GM18511 (cell line): ENCODE results near the gene IL15RA.
"Not testable (repeated sequence)": the region's sequence is repeated elsewhere in the genome, so short reads cannot be mapped to it uniquely, and the experiment has no call there.

Experiments used
- ATAC-seq: cut with Tn5 transposase; IDR thresholded peaks from one replicate; pipeline ENCODE4 v1.9.1; 2021; ENCODE audit warnings: mild to moderate bottlenecking, moderate library complexity; ENCODE audit not compliant: unreplicated experiment

IL15RA gene

DNA sequence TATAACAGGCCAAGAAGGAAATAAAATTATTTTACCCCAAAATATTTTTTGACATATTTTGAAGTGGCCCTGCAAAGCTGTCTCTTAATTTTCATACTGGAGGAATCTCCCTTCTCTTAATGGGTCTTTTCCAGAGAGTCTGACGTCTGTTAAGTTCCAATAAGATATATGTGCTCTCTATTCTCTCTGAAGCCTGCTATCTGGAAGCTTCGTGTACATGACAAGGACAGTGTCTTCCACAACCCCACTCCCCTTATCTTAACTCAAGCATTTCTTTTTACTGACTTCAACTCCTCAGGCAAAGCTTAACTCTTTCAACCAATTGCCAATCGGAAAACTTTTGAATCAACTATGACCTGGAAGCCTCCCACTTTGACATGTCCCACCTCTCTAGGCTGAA is 29.2 kb upstream of the IL15RA start:
- no peak for ATAC-seq

DNA sequence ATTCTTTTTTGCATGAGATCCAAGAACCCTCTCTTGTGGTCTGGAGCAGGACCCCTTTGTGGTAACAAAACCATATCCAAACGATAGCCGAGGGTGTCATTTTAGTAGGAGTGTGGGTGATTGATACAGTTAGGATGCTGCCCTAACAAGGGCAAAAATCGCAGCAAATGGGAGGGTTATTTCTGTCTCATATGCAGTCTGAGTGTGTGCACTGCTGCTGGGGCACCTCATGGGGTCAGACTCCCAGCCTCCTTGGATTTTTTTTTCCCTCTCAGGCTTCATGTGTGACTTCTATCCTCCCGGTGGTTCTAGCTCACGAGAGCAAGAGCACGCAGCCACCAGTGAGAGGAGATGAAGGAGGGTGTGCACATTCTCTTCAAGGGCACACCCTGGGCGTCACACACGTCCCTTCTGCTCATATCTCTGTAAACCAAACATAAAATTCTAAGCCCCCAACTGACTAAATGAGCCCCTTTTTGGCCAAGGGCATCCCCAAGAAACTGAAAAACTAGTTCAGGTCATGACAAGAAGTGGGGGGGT is 28.6 kb upstream of the IL15RA start:
- ATAC-seq: no peak

DNA sequence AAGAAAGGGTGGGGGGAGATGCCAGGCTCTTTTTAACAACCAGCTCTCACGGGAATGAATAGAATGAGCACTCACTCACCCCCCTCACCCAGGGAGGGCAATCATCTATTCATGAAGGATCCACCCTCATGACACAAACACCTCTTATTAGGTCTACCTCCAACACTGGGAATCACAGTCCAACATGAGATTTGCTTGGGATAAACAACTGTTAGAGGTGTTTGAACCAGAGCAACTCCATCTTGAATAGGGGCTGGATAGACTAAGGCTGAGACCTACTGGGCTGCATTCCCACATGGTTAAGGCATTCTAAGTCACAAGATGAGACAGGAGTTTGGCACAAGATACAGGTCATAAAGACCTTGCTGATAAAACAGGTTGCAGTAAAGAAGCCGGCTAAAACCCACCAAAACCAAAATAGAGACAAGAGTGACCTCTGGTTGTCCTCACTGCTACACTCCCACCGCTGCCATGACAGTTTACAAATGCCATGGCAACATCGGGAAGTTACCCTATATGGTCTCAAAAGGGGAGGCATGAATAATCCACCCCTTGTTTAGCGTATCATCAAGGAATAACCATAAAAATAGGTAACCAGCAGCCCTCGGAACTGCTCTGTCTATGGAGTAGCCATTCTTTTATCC is 27.9 kb upstream of the IL15RA start:
- not testable (repeated sequence) for ATAC-seq

DNA sequence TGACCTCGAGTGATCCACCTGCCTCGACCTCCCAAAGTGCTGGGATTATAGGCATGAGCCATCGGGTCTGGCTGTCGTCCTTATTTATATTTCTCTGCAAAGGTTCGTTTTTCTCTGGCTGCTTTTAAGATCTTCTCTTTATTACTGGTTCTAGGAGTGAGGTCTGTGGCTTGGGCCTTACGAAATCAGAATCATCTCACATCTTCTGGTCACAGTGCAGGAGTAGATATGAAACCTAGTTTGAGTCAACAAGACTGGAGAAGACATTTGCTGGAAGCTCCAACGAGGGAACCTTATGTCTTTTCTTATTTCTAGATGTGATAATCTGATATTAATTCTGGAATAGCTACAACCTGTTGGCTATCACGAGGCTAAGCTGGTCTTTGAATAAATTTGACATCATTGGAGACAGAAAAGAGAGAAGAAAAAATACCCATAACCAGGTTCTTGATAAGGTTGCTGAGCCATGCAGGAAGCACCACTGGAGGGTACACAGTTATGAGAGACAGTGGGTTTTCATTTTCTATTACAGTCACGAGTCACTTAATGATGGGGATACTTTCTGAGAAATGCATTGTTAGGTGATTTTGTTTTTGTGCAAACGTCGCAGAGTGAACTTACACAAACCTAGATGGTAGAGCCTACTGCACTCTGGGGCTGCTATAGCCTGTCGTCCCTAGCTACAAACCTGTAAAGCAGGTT is 25.6 kb upstream of the IL15RA start:
- ATAC-seq: peak; percentile 77

DNA sequence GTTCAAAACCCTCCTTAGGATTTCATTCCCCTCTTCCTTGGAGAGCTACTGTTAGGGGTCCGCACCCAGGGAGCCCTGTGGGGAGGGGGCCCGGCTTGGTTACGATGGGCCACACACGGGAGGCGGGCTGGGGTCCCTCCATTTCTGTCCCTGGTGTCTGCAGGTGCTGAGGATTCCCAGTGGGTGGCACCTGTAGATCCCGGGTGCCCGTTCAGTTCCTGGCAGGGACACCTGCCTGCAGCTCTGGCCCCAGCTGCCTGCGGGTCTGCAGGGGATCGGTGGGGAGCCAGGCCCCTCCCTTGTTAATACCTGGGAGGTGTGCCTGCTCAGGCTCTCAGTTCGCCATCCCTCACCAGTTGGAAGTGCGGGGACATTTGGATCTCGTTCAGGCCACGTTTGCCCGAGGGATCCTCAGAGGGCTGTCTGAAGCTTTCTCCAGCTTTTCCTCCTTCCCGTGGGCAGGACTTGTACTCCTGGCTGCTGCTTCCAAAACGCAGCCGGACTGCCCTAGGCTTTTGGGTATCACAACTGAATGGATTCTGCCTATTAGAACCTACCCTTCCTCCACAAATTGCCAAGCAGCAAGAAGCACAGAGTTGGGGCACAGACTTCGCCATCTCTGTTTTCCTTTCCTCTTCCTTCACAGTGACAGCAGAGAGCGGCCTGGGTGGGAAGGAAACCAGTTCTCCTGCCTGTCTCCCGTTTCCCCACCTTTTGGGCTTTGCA is 22.3 kb upstream of the IL15RA start:
- no peak for ATAC-seq

DNA sequence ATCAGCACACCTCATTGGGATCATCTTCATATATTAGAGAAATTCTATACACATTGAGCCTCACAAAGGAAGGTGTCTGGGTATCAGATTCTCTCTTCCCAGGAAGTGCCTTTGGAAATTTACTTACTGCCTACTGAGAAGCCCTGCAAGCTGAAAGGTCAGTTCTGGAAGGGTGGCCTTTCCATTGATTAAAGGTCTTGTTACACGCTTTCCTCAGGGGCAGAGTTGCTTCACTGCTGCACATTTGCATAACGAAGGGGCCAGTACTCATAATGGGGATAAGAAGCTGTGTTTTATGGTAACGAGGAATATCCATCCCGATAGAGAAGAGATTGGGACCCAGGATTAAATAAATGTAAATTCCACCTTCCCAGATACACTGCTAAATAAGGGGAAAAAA is 19.4 kb upstream of the IL15RA start:
- no peak for ATAC-seq

DNA sequence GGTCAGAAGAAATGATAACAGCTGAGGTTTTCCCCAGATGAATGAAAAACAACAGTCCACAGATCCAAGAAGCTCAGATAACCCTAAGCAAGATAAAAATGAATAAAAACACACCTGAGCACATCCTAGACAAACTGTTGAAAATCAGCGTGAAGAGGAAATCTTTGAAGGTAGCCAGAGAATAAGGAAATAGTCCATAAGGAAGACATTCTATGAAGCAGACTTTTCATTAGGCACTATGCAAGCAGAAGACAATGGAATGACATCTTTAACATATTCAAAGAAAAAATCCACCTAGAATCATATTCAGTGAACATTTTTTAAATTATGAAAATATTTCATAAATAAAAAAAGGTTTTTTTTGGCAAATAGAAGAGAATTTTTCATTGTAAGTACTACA is 15.1 kb upstream of the IL15RA start:
- no peak for ATAC-seq

DNA sequence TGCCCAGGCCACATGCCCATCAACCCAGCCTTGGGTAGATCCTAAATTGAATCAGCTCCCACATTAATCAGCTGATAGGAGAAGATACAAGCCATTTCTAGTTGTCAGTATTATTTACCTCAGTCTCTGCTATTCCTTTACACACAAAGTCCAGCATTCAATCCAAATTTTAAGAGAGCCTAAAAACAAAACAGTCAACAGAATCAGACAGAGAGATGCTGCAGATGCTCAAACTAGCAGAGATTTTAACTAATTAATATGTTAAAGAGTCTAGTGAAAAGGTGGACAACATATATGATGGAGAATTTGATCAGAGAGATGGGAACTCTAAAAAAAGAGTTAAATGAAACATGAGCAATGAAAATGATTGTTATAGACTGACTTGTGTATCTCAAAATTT is 14.4 kb upstream of the IL15RA start:
- ATAC-seq: no peak

DNA sequence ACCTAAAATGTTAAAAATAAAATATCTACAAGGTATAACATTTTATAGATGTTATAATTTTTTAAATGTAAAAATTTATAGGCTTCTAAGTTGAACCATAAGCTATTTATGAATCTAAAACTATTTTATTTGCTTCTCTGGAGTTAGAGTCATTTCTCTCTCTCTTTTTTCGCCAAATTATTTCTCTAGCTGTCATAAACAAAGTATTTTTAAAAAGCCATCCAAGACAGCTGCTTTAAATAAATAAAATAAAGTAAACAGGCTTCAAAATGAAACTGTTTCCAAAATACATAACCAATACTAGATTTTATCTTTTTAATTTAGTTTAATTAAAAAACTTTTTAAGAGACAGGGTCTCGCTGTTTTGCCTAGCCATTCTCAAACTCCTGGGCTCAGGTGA is 12.4 kb upstream of the IL15RA start:
- ATAC-seq: no peak

DNA sequence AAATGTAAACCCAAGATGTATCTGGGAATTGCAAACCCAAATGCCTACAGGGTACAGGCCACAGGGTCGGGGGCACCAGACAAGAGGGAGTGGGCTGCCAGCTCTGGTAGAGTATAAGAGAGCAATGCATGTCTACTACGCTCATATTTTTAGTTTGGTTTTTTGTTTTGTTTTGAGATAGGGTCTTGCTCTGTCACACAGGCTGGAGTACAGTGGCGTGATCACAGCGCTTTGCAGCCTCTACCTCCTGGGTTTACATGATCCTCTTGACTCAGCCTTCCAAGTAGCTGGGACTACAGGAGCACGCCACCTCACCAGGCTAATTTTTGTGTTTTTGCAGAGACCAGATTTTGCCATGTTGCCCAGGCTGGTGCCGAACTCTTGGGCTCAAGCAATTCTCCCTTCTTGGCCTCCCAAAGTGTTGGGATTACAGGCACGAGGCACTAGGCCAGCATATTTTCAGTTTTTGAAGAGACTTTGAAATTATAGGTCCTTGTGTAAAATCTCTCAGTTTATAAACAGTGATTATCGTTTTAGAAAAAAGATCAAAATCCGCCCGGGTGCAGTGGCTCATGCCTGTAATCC is 11.1 kb upstream of the IL15RA start:
- no peak for ATAC-seq

DNA sequence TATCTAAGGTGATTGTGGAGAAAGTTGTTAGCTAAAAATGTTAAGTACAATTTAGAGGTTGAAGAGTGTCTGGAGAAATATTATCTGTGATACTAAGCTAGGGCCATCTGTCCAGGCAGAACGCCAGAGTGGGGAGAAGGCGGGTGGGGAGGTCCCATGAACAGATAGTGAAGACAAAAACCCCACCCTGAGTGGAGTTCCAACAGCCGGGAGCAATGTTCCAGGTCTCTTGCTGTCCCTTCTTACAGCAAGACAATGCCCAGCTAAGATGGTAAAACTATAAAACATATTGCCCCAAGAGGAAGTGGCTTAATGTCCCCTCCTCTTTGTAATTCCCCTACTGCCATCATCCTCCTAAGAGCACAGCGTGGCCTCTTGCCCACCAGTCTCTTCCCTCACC is 10.4 kb upstream of the IL15RA start:
- no peak for ATAC-seq

DNA sequence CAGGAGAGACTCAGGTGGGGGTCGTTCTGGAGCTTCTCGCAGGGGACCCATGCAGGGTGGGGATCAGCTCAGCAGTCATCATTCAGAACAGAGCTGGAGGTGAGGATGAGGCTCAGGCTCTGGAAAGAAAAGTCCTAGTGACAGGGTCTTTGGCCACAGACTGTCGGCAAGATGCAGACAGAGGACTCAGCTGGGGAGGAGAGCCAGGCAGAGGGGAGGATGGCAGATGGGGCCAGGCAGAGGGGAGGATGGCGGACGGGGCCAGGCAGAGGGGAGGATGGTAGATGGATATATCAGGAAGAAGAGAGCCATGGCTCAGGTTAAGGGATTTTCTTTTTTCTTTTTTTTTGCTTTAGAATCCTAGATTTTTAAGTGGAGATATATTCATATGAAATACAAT is 7.7 kb upstream of the IL15RA start:
- no peak for ATAC-seq

DNA sequence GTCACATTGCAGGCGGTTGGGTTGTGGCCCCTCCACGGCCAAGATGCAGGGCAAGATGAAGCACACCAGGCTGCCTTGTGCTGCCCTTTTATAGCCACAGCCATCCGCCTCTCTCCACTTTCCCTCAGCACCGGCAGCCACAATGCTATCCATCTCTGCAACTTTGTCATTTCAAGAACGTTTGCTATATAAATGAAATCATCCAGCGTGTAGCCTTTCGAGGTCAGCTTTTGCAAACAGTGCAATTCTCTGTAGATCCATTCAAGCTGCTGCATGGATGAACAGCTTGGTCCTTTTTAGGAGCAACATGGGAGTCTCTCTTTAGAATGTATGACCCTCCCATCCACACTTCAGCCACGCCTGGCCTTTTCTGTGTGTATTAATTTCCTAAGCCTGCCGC is 6.4 kb upstream of the IL15RA start:
- no peak for ATAC-seq

DNA sequence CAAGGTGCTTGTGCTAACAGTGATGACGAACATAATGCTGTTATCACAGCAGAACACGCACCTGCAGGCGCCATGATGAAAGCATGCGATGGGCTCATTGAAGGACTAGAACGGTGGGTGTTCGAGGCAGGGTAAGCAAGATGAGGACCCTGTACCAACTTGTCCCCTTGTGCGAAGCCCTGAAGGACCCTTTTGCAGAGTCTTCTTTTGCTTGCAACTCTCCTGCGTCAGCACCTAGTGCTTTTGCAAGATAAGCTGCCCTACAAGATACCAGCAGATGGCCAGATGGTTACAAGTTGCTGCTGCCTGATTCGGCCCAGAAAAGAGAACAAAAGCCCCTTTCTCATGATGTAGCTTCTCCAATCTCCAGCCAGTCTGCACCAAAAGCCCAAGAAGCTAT is 4.2 kb upstream of the IL15RA start:
- ATAC-seq: no peak

DNA sequence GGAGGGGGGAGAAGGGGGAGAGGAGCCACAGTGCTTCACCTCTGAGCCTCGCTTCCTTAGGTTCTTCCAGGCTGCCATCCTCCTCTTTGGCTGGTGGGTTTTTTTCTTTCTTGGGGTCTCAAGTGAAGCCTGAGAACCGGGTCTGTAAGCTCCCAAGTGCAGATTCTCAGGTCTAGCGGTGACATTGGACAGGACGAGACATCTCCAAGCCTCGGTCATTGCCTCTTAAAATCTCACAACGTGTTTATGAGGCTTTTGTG is 817 bp upstream of the IL15RA start:
- no peak for ATAC-seq

DNA sequence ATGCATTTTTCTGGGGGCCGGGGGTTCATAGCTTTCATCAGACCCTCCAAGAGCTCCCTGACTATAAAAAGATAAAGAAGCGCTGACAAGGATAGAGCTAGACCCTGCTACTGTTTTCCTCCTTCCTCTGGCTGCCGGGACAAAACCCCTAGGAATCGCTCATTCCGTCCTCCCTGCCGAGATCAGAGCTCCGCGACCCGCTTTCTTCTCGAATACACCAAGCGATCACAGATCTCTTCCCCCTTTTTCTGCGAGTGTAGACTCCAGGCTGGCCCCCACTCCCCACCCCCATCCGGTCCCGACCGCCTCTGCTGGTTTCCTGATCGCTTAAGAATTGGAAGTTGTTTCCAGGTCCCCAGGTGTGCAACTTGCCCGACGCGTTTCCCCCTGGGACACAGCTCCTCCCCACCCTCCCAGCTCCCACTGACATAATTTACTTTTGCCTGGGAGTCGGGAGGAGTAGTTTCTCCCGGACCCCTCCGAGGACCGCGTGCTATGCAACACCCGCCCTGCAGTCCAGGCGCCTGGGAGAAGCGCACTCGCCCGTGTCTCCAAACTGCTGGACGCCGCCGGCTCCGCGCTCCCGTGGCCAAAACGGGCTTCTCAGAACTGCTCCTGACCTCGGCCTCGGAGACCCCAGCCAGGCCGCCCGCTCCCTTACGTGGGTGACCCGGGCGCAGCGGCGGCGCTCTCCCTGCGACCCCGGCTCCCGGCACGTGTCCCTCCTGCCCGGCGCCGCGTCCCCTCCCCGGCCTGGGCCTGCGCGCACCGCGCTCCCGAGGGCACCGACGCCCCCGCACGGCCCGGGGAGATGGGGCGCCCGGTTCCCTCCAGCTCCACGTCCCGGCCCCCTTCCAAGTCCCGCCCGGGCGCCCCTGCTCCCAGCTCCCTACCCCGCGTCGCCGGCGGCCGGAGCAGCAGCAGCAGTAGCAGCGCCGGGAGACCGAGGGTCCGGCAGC is 552 bp downstream of the IL15RA start:
- ATAC-seq: peak; percentile 23

DNA sequence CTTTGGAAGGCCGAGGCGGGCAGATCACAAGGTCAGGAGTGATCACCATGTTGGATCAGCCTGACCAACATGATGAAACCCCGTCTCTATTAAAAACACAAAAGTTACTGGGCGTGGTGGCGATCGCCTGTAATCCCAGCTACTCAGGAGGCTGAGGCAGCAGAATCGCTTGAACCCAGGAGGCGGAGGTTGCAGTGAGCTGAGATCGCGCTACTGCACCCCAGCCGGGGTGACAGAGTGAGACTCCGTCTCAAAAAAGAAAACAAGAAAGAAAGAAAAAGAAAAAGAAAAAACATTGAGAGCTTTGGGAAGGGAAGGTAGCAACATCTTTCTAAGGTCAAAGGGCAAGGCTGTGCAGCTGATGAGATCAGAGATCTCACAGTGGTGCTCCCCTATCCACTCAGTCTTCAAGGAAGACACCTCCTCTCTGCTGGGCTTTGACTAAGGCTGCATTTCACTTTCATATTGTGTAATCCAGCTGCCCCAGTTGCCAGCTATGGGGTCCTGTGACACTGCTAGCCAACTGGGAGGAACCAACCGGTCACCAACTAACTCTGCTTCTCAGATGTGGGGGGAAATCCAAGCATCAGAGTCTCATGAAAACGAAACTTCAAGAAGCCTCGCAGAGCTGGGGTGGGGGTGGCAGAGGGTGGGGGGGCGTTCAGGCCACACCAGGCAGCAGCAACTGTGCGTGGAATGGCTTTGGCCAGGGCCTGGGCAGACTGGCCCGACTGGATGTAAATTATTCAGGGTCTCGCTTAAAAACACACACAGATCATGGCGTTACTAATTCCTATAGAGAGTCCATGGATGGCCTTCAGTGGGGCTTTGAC is 1.5 kb downstream of the IL15RA start:
- peak; percentile 63 for ATAC-seq

DNA sequence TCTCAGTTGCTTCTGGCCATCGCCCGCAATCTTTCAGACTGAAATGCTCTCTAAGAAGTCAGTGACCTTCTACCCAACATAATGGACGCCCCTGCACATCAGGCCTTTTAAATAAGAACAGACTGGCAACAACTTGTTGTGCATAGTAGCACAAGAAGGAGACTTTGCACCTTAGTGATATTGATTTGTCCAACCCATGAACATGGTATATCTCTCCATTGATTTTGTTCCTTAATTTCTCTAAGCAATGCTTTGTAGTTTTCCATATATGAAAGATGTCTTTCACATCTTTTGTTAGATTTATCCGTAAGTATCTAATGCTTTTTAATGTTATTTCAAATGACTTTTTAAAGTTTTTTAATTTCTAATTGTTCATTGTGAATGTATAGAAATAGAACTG is 4.3 kb downstream of the IL15RA start:
- ATAC-seq: no peak

DNA sequence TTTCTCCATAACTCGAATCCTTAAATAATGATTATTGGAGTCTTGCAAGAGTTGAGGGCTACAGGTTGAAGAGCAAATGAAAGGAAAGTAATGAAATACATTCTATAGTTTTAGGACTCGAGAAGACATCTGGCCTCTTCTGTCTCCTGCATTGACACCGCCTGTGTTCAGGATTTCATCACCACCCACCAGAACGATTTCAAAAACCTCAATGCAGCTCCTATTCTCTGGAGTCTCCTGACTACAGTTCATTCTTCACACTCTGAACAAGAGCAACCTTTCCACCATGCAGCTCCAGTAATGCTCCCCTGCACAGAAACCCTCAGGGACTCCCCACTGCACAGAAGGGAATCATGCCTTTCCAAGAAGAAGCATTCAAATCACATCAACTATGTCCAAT is 5.5 kb downstream of the IL15RA start:
- no peak for ATAC-seq

DNA sequence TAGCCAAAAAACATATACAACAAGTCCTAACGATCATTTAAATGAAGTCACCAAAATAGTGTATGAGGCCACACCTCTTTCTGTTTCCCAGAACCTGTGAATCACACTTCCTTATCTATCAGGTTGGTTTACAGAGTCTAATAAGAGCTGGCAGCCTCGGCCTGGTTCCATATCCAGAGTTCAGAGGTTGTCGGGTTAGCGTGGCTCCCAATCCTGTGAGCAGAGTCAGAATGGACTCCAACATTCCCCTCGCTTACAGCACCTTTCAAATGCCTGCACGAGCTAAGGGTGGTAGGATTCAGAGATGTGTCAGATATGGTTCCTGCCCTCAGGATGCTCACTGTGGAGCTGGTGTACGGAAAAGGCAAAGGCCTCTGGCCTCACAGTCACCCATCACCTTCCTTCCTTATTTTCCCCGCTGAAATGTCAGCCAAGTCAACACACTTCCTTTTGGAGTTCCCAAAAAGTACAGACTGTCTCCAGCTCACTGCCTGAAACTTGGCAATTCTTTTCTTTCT is 6.0 kb downstream of the IL15RA start:
- ATAC-seq: no peak
